Skin of body (tissue), 2 donors: Measurements from ENCODE around the gene ALDOC. TPM values are rescaled to one million over a fixed set of nuclear protein-coding genes. Genes with fewer than 3 reads are reported as not detected.
"Not testable (repeated sequence)": the region's sequence is repeated elsewhere in the genome, so short reads cannot be mapped to it uniquely, and the experiment has no call there.

Experiments
- DNase-seq: peaks from one replicate; lab custom pipeline; 2025; lab: John Stamatoyannopoulos, UW
- total RNA-seq: library from RNA; depleted of rRNA; stranded (reverse); fragments of >200 nt; gene quantifications from one replicate; pipeline ENCODE4 v1.2.3, GENCODE V29; 2014

The ALDOC gene
- total RNA-seq, 1 donor from 2014 or later, result 15.4 TPM

DNA sequence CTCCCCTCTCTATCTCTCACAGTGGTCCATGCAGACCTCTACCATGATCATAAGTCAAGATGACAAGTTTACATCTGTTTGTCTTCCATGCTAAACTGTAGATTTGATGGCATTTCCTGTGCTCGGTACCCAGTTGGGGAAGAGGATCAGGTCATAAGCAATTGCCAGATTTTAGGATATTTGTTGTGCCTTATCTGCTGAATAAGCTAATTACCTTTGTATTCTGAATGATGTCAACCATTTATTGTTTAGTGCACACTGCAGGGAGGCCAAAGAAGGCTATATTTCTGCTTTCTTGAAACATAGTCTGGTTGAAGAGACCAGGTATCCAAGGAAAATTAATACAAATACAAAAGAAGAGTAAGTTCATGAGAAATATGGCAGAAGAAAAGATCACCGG lies 5.8 kb upstream of the ALDOC start:
- DNase-seq, result no peak

DNA sequence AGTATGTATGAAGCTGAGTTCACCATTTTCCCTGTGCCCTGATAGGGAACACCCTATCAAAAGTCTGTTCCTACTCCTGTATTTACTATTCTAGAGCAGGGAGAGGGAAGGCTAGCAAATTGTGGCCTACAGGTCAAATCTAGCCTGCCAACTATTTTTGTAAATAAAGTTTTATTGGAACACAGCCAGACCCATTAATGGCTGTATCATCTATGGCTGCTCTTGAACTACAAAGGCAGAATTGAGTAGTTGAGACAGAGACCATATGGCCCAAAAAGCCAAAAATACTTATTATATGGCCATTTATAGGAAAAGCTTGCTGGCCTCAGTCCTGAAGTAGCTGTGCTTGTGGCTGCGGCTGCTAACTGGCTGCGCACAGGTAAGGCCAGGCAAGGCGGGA lies 4.3 kb upstream of the ALDOC start:
- DNase-seq, result no peak

DNA sequence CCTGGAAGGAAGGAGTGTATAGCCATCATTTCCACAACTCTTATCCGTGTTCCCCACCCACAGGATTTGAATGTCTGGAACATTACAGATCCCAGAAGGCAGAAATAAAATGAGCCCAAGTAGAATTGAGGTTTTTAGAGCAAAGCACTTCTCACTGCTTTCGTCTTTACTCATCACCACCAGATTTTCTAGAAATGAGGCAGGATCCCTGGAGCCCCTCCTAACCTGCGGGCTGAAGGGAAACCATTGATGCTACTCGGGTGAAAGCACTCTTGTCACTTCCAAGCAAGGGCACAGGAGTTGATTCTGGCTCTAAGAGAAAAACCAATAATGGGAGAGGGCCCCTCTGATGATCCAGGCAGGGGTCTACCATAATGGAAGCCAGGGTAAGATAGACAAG lies 2.8 kb upstream of the ALDOC start:
- DNase-seq, result no peak

DNA sequence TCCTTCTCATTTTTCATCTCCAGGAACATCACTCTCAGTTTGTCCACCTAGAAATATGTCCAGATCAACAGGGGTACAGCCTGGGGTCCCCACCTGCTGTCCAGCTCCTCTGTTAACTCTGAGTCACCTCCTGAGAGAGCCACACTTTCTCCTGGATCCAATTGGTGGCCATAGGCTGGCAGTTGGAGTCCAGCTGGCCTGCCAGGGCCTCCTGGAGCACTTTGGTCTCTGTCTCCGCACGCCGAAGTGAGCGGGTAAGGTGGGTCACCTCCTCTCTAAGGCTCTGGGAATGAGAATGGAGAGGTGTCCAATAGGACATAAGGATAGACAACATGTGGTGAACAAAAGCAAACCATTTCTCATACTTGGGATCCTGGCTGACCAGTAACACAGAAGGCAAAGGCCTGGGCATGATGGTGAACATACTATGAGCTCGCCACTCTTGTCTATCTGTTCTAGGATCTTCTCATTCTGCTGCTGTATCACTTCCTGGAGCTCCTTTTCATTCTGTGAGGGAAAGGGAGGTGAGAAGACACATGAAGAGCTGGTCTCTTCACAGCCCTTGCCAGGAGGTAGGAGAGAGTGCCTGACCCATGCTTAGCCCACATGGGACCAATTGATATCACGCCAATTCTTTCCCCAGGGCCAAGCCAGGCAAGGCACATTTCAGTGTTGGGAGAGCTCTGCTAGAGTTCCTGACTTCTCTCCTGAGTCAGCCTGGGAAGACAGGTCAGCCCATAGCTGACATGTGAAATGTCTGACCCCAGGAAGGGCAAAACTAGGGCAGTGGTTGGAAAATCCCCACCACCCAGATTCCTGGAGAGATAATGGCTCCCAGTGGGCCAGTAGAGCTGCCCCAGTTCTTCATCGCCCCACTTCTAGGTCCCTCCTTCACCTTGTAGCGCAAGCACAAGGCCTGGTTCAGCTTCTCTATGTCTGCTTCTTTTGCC lies 1.8 kb upstream of the ALDOC start:
- no peak for DNase-seq

DNA sequence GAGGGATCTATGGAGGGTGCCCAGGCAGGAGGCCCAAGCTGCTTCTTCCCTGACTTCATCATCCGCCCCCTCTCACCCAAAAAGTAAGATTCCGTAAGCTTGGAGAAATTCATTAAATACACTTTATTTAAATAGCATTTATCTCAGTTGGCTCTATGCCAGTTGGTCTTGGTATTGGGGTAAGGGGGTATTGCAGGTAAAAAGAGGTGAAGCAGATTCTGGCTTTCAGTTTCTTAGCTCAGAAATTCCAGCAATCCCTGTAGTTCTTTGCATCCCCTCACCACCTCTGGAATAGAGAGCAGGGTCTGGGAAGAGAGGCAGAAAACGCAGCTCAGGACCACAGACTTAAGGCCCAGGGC lies 750 bp upstream of the ALDOC start:
- no peak for DNase-seq

DNA sequence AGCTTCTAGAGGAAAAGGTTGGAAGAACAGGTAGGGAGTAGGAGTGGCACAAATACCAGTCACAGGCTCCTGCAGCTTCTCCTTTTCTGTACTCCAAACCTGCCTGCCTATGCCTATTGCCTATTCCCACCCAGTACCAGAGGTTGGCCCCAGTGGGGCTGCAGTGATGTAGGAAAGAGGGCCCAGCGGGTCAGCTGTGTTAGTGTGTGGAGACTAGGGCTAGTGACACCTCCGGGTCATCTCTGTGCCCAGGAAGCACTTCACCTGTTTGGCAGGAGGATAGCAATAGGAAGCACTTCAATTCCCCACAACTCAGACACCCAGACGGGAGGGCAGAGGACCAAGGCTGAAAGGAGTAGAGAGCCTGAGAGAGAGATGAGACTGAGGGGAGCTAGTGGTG lies 679 bp downstream of the ALDOC start:
- DNase-seq, result not testable (repeated sequence)

DNA sequence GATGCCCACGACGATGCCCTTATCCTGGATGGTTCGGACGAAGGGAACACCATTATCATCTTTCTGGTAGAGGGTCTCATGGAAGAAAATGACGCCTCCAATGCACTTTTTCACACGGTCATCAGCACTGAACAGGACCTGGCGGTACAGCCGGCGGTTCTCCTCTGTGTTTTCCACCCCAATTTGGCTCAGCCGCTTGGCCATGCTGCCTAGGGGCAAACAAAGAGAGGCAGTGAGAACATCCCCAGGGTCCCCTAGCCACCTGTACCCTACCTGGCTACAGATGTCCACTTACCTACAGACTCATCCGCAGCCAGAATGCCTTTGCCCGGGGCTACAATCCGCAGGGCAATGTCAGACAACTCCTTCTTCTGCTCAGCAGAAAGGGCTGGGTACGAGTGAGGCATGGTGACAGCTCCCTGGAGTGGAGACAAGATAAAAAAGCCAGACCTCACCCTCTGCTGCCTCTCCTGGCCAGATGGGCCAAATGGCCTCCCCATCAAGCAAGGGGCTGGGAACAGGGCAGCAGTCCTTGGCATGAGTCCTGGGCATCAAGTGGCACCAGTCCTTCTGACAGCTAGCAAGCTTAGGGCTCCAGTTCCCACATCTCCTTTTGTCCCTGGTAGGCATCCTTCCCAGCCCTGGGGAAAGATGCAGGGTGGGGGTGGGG lies 1.4 kb downstream of the ALDOC start:
- no peak for DNase-seq

DNA sequence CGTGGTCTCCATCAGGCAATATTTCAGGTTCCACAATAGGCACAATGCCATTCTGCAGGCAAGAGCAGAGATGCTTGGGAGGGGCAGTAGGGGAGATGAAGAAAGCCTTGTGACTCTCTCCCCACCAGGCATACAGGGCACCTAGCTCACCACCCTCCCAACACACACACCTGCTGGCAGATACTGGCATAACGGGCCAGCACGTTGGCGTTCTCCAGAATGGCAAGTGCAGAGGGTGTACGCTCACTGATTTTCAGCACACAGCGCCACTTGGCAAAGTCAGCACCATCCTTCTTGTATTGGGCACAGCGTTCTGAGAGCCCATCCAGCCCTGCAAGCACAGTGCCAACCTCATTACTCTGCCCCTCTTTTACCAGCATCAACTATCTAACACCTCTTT lies 2.2 kb downstream of the ALDOC start:
- DNase-seq, result no peak

DNA sequence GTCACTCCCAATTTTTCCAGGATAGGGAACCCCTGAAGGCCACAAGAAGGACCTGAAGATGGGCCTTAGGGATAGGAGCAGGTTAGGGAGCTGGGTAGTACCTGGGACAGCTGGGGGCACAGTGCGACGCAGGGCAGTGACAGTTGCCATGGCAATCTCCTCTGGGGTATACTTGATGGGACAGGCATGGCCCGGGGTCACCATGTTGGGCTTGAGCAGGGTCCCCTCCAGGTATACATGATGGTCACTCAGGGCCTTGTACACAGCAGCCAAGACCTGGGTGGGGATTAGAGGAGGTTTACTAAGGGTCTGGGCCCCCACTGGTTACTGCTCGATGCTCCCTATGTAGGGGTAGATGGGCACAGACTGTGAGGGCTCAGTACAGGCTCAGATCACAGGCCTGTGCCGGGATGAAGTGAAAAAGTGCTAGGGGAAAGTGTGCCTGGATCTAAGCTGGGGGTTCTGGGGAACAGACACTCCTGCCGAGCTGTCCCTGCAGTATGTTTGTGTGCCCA lies 2.7 kb downstream of the ALDOC start:
- no peak for DNase-seq

DNA sequence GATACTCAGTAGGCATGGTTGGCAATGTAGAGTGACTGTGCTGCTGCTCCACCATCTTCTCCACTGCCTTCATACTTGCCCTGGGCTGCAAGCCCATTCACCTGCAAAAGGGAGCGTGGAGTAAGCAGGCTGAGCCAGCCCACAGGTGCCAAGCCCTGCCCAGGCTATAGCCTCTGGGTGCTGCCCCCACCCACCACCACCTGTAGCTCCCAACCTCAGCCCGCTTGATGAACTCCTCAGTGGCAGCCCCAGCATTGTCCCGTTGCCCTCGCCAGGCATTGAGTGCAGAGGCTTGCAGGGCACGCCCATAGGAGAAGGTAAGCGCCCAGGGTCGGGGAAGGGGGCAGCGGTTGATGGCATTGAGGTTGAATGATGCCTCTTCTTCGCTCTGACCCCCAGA lies 3.2 kb downstream of the ALDOC start:
- DNase-seq, result no peak

DNA sequence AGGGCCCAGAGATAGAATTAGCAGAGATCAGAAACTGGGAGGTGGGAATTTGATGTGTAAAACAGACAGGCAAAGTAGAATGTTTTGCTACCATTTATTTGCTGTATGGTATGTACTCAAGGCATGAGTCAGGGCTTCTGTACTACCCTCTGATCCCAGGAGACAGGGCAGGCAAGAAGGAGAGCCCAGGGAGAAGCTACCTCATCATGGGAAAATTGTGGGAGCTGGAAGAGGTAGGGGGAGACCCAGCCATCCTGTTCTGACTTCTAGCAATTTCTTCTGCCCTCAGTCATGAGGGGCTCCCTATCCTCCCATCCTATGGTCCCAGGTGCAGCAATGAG lies 3.7 kb downstream of the ALDOC start:
- DNase-seq, result no peak

DNA sequence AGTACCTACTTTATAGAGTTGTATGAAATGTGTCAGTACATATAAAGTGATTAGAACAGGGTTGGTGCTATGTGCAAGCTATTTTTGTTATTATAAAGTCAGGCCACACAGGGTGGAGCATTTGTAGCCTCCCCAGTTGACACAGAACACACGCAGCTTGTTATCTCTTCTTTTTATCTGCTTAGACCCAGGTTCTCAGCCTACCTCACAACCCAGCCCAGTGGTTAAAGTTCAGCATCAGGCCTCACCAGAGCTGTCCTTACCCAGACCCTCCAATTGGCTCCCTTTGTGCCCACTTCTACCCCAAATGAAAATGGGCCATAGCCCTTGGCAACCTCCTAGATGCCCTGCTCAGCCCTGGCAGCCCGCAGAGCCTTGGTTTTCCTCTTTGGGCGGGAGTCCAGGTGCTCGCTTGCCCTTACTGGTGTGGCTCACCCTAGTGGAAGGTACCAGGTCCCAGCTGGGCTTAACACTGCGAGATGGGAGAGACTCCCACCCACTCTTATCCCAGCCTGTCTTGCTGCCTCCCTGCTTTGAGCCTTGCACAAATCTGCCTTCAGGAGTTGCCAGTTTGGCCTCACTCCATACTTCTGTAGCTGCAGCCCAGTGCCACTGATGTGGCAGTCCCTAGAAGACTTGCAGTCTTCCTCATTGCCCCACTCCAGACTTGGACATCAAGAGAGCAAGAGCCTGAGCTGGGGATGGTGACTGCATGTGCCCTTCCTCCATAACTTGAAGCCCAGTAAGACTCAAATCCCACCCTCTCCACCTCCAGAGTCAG lies 4.2 kb downstream of the ALDOC start:
- DNase-seq, result no peak

DNA sequence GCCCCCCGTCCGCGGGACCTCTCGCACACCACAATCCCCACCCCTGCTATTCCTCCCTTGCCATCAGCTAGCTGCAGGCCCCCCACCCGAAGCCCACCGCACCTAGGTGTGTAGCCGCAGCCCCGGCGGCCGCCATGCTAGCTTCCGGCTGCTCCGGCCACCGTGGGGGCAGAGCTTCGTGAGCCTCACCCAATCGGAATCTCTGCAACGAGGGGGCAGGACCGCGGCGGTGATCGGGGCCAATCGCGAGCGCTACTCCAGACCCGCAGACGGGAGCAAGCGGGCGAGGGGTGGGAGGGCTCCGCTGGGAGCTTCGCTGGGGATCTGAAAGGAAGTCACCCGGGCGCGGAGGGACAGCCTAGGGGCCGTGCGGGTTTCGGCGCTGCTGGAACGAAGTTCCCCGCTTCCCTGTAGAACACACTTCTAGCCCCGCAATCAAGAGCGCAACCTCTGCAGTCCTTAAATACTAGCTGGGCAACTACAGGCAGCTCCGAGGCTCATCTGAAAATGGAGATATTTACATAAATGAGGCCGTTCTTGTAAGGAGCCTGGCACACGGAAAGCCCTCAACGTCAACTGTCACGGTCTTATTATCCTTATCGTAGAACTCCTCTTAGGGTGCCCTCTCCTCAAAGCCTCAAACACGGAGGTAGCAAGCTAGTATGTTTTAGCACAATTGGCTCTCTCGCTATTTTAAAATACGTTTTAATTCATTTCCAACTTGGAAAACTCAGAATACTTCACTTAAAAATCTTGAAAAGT lies 5.2 kb downstream of the ALDOC start, which contains the start of gene PIGS:
PIGS (minus strand) TSS at position 164 of the 762 bp plus-strand sequence; CDS start at position 136, 28 bp downstream.
- peak; percentile 85 for DNase-seq

DNA sequence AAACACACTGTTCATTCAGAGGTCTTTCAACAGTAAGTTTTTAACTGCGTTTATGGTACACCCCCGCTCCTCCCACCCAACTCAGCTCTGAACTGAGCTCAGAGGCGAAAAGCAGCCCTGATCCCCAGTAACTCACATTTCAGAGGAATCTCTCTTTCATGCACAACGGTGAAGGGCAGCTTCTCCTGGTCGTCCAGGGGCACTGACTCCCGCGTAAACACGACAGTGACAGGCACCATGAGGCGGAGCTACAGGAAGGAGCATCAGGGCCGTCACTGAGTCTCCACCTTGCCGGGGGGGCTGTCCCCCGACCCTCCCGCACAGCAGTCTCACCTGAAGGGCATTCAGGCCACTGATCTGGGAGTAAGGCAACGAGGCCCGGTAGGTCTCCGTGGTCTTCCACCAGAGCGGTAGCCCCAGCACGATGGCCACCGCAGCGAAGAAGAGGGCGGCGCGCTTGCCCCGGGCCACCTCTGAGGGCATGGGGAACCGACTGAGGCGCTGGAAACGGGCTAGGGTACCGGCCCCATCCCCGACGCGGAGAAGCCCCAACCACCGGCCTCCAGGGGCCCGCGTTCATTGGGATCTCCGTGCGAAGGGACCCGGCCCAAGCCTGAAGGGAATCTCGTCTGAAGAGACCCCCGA lies 5.9 kb downstream of the ALDOC start:
- DNase-seq, result no peak

DNA sequence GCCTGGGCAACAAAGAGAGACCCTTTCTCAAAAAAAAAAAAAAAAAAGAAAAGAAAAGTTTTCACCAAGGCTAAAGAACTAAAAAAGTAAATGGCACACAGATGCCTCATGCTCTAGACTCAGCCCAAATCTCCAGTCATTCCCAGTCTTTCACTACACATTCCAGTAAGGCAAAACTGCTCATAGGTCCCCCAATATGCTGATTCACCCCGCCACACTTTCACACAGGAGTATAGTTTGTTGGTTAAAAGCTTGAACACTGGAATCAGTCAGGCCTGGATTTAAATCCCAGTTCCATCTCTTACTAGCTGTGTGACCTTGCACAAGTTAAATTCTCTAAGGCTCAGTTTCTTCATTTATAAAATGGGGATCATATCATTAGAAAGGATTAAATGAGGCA lies 7.2 kb downstream of the ALDOC start:
- no peak for DNase-seq

DNA sequence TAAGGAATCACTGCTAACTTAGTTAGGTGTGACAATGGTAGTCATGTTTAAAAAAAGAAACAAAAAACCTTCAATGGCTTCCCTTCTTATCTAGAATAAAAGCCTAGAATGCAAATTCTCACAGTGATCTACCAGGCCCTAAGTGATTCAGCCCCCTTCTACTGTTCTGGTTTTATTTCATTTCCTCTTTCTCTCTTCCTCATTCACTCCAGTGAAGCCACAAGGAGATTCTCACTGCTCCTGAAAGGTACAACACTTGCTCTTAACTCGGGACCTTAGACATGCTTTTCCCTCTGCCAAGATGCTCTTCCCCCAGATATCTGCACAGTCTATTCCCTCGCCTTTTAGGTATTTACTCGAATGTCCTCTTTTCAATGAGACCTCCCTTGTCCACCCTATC lies 9.1 kb downstream of the ALDOC start:
- DNase-seq, result no peak

DNA sequence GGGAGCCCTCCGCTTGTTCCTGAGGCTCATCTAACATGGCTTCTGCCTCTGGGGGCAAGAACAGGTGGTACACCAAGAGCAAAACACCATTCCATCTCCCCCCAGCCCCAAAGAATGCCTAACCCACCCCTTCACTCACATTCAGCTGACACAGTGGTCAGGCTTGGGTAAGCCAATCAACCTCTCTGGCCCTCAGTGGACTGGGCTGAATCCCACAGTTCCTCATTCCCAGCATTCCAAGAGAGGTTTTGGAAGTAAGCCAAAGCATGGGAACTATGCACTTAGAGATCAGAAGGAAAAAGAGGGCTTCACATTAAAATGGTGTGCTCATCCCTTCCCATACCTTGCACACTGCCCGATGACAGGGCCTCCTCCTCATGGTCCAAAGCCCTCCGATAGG lies 13.2 kb downstream of the ALDOC start:
- DNase-seq, result no peak

DNA sequence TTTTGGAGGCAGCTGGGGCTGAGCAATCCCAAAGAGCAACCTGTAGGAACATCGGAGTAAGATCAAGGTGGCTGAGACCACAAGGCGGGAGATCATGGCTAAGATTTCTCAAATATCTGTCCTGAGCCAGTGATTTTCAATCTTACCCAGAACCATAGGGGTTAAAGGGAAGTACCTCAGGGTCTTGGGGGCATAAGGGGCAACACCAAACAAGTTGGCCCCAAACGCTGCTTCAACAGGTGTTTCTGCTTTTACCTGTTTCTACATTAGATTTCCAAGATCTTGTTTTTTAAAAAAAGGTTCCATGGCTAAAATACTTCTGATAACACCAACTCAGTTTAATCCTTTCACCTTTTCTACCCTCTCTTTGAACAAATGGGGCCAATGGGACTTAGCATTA lies 21.7 kb downstream of the ALDOC start:
- no peak for DNase-seq

DNA sequence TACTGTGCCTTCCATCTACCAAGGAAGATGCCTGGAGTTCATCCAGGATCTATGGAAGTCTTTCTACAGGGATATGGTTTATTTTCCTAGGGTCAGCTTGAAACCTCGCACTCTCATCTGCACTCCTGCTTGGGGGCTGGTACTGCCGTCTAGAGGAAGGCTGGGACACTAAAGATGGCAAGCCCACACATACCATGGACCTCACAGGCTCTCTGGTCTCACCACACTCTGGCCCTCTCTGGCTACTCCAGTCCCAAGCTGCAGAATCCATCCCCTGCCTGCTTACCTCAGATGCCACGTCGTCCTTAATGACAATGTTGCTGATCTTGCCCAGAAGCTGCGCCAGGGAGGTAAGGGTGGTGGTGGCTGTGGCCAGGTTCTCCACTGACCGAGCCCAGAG lies 22.1 kb downstream of the ALDOC start:
- no peak for DNase-seq

DNA sequence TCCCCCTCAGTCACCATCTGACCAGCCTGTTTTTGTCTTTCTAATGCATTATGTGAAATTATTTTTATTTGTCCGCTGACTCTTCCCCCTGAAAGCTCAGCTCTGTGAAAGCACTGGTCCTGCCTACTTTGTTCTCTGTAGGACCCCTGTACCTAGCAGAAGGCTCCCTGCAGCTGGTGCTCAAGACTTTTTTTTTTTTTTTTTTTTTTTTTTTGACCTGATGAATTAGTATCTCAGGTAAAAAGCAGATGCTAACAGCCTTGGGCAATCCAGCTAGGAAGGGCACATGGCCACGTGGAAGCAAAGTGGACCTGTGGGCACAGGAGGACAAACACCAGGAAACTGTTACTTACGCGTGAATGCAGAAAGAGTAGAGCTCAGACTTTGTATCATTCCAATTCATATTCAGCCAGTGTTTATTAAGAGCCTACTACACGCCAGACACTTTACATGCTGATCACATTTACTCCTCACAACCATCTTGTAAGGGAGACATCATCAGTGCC lies 23.6 kb downstream of the ALDOC start:
- DNase-seq, result peak; percentile 16
